RCC 7860 (cell line): ENCODE measurements around the gene IL34.
"Not testable (repeated sequence)": the region's sequence is repeated elsewhere in the genome, so short reads cannot be mapped to it uniquely, and the experiment has no call there.

Experiments used
- DNase-seq: peaks from one replicate; pipeline ENCODE4 v3.0.0-alpha.2; 2015; ENCODE audit warnings: low spot score
- FAIRE-seq: peaks from 2 replicates; lab custom pipeline; 2012; peaks lifted over from hg19 to GRCh38; lab: Jason Lieb, UNC

IL34 gene

GRCh38 chr16:70630960-70631745, 15.2 kb upstream of the IL34 start:
- no peak for FAIRE-seq
- no peak for DNase-seq

- FAIRE-seq: no peak
- DNase-seq: no peak
Observed at GRCh38 chr16:70632273-70632672, 14.1 kb upstream of the IL34 start.

- not testable (repeated sequence) for FAIRE-seq, DNase-seq
Observed at GRCh38 chr16:70633617-70634016, 12.7 kb upstream of the IL34 start.

GRCh38 chr16:70634861-70635260, 11.5 kb upstream of the IL34 start:
- DNase-seq (no peak), FAIRE-seq (no peak)

GRCh38 chr16:70635336-70636016, 10.9 kb upstream of the IL34 start:
- no peak for FAIRE-seq

GRCh38 chr16:70638814-70639792, 7.3 kb upstream of the IL34 start:
- no peak for DNase-seq
- FAIRE-seq: no peak

More at GRCh38 chr16:70635336-70636016, 10.9 kb upstream of the IL34 start:
- DNase-seq: no peak

GRCh38 chr16:70642633-70643032, 3.7 kb upstream of the IL34 start:
- DNase-seq (no peak), FAIRE-seq (no peak)

- DNase-seq, FAIRE-seq: not testable (repeated sequence)
Observed at GRCh38 chr16:70643264-70643663, 3.1 kb upstream of the IL34 start.

GRCh38 chr16:70644763-70645597, 1.4 kb upstream of the IL34 start:
- no peak for DNase-seq
- FAIRE-seq: no peak

- FAIRE-seq (no peak), DNase-seq (no peak)
Observed at GRCh38 chr16:70647441-70648359, 1.3 kb downstream of the IL34 start.

GRCh38 chr16:70648606-70649005, 2.2 kb downstream of the IL34 start:
- FAIRE-seq: no peak

GRCh38 chr16:70649300-70649699, 2.9 kb downstream of the IL34 start:
- FAIRE-seq (no peak), DNase-seq (no peak)

More at GRCh38 chr16:70648606-70649005, 2.2 kb downstream of the IL34 start:
- DNase-seq: no peak

GRCh38 chr16:70650216-70650615, 3.9 kb downstream of the IL34 start:
- no peak for DNase-seq
- FAIRE-seq: no peak

- no peak for DNase-seq
- FAIRE-seq: no peak
Observed at GRCh38 chr16:70651524-70651923, 5.2 kb downstream of the IL34 start.

GRCh38 chr16:70652322-70652721, 6.0 kb downstream of the IL34 start:
- DNase-seq (peak; percentile 42), FAIRE-seq (peak; percentile 57)

GRCh38 chr16:70653406-70653805, 7.0 kb downstream of the IL34 start:
- DNase-seq (no peak), FAIRE-seq (no peak)

GRCh38 chr16:70653809-70654771, 7.7 kb downstream of the IL34 start:
- FAIRE-seq (peak; percentile 89), DNase-seq (peak; percentile 76)
